ENCODE data around the gene TTC39B.

- TF ChIP-seq CTCF (conservative IDR thresholded peaks at IDR 0.05; ENCODE audit: low read length) (no peak), EZH2phosphoT487 (IDR thresholded peaks at IDR 0.05; ENCODE audit: borderline replicate concordance, low read depth, low read length) (no peak)
Measured at GRCh38 chr9:15274425-15274824, 32.6 kb downstream of the TTC39B start.

Measured in OCI-LY7 (cell line).